Medulla oblongata (tissue), 1 donor: ENCODE measurements around the gene ADD3.

Experiments
- DNase-seq: peaks from one replicate; pipeline ENCODE4 v3.0.0-alpha.2; 2015; ENCODE audit errors: extremely low spot score

ADD3 gene

GRCh38 chr10:110007701-110008517 is at the start of gene ADD3:
Gene ADD3 (plus strand): TSS chr10:110007984. CDS start chr10:110100654, 92,670 bp downstream.
- peak; percentile 98 for DNase-seq

GRCh38 chr10:109958059-109958458 is 49.7 kb upstream of the ADD3 start:
- no peak for DNase-seq

- DNase-seq: no peak
These were observed 48.3 kb upstream of the ADD3 start for GRCh38 chr10:109959259-109960145.

- DNase-seq: no peak
These were observed 47.1 kb upstream of the ADD3 start for GRCh38 chr10:109960682-109961081.

- no peak for DNase-seq
These were observed 46.4 kb upstream of the ADD3 start for GRCh38 chr10:109961174-109962001.

- no peak for DNase-seq
These were observed 45.5 kb upstream of the ADD3 start for GRCh38 chr10:109962247-109962646.

GRCh38 chr10:109963439-109963838 is 44.3 kb upstream of the ADD3 start:
- no peak for DNase-seq

GRCh38 chr10:109964318-109964717 is 43.5 kb upstream of the ADD3 start:
- DNase-seq: no peak

- DNase-seq: no peak
These were observed 40.6 kb upstream of the ADD3 start for GRCh38 chr10:109966961-109967738.

- no peak for DNase-seq
These were observed 40.1 kb upstream of the ADD3 start for GRCh38 chr10:109967739-109968088.

- DNase-seq: peak; percentile 55
These were observed 38.6 kb upstream of the ADD3 start for GRCh38 chr10:109968953-109969759.

- peak; percentile 69 for DNase-seq
These were observed 37.9 kb upstream of the ADD3 start for GRCh38 chr10:109969760-109970346.

GRCh38 chr10:109971634-109972033 is 36.1 kb upstream of the ADD3 start:
- no peak for DNase-seq

- DNase-seq: no peak
These were observed 35.3 kb upstream of the ADD3 start for GRCh38 chr10:109972372-109973001.

- DNase-seq: no peak
These were observed 34.4 kb upstream of the ADD3 start for GRCh38 chr10:109973326-109973829.

- no peak for DNase-seq
These were observed 33.1 kb upstream of the ADD3 start for GRCh38 chr10:109974504-109975191.

- DNase-seq: no peak
These were observed 32.3 kb upstream of the ADD3 start for GRCh38 chr10:109975244-109976190.
